Middle frontal gyrus (tissue), 1 donor: Measurements from ENCODE around the gene NDUFA8.
"Not testable (repeated sequence)": the region's sequence is repeated elsewhere in the genome, so short reads cannot be mapped to it uniquely, and the experiment has no call there.

Source experiments
- DNase-seq: peaks from one replicate; pipeline ENCODE4 v3.0.0-alpha.2; 2015; ENCODE audit warnings: low spot score; ENCODE audit errors: extremely low spot score

Gene NDUFA8

GRCh38 chr9:122122468-122122867, 37.1 kb downstream of the NDUFA8 start:
- no peak for DNase-seq

- no peak for DNase-seq
Measured at GRCh38 chr9:122121931-122122330, 37.6 kb downstream of the NDUFA8 start.

- DNase-seq: no peak
Measured at GRCh38 chr9:122121391-122121790, 38.2 kb downstream of the NDUFA8 start.

GRCh38 chr9:122120316-122121071, 39.1 kb downstream of the NDUFA8 start:
- DNase-seq: no peak

GRCh38 chr9:122119721-122120120, 39.9 kb downstream of the NDUFA8 start:
- DNase-seq: no peak

GRCh38 chr9:122119166-122119521, 40.4 kb downstream of the NDUFA8 start:
- no peak for DNase-seq

- DNase-seq: no peak
Measured at GRCh38 chr9:122118343-122119165, 41.0 kb downstream of the NDUFA8 start.

GRCh38 chr9:122117241-122117640, 42.3 kb downstream of the NDUFA8 start:
- DNase-seq: not testable (repeated sequence)

GRCh38 chr9:122116448-122117173, 43.0 kb downstream of the NDUFA8 start:
- no peak for DNase-seq

GRCh38 chr9:122116040-122116439, 43.5 kb downstream of the NDUFA8 start:
- DNase-seq: no peak

GRCh38 chr9:122115176-122116035, 44.2 kb downstream of the NDUFA8 start:
- no peak for DNase-seq

- no peak for DNase-seq
Measured at GRCh38 chr9:122113574-122113973, 46.0 kb downstream of the NDUFA8 start.

- DNase-seq: no peak
Measured at GRCh38 chr9:122112238-122112637, 47.3 kb downstream of the NDUFA8 start.

GRCh38 chr9:122111413-122112085, 48.0 kb downstream of the NDUFA8 start:
- no peak for DNase-seq

- no peak for DNase-seq
Measured at GRCh38 chr9:122110100-122110833, 49.3 kb downstream of the NDUFA8 start.

GRCh38 chr9:122109035-122109813, 50.4 kb downstream of the NDUFA8 start:
- no peak for DNase-seq

- DNase-seq: no peak
Measured at GRCh38 chr9:122107291-122107805, 52.2 kb downstream of the NDUFA8 start.

GRCh38 chr9:122106576-122106975, 53.0 kb downstream of the NDUFA8 start:
- DNase-seq: no peak

- DNase-seq: no peak
Measured at GRCh38 chr9:122103985-122104384, 55.6 kb downstream of the NDUFA8 start.
